Kidney (tissue), 14 donors: ENCODE data around the gene ASPG. TPM values are rescaled to one million over a fixed set of nuclear protein-coding genes. Genes with fewer than 3 reads are reported as not detected.

Experiments
- DNase-seq, 5 donors: peaks; one replicate each; pipeline ENCODE4 v3.0.0-alpha.2; 2013 to 2020
- FAIRE-seq: peaks from 2 replicates; lab custom pipeline; 2012; peaks lifted over from hg19 to GRCh38; lab: Jason Lieb, UNC
- H3K27ac ChIP-seq, 2 donors: one replicate each; pipeline ENCODE4 v1.7.0; 2013; ENCODE audit warnings: low read depth in 2 of 2, low read length in 2 of 2, inconsistent platforms in 1 of 2
- H3K27me3 ChIP-seq: one replicate; pipeline ENCODE4 v1.7.1; 2013; ENCODE audit warnings: low read length, inconsistent platforms; ENCODE audit not compliant: control insufficient read depth, insufficient read depth
- H3K36me3 ChIP-seq, 3 donors: one replicate each; pipeline versions ENCODE4 v1.7.0 to v1.7.1; 2013; ENCODE audit warnings: low read length in 3 of 3, control low read depth in 1 of 3, inconsistent platforms in 1 of 3; ENCODE audit not compliant: insufficient read depth in 3 of 3, control insufficient read depth in 2 of 3
- H3K4me1 ChIP-seq, 3 donors: one replicate each; pipeline versions ENCODE4 v1.7.0 to v1.7.1; 2013; ENCODE audit warnings: low read length in 3 of 3, inconsistent platforms in 1 of 3, low read depth in 1 of 3; ENCODE audit not compliant: control insufficient read depth in 2 of 3, insufficient read depth in 2 of 3
- H3K4me3 ChIP-seq, 3 donors: one replicate each; pipeline versions ENCODE4 v1.7.0 to v1.8.1; 2013; ENCODE audit warnings: low read length in 3 of 3, control low read depth in 1 of 3, inconsistent platforms in 1 of 3
- H3K9ac ChIP-seq, 3 donors: one replicate each; pipeline versions ENCODE4 v1.7.0 to v1.7.1; 2013; ENCODE audit warnings: low read length in 3 of 3, control low read depth in 1 of 3, inconsistent platforms in 1 of 3
- H3K9me3 ChIP-seq, 3 donors: one replicate each; pipeline versions ENCODE4 v1.7.0 to v1.7.1; 2013; ENCODE audit warnings: low read length in 3 of 3, control low read depth in 1 of 3, inconsistent platforms in 1 of 3; ENCODE audit not compliant: control insufficient read depth in 2 of 3, insufficient read depth in 1 of 3
- CTCF ChIP-seq: IDR thresholded peaks from 3 replicates; pipeline ENCODE4 v1.5.1; 2012; ENCODE audit warnings: mild to moderate bottlenecking, moderate library complexity, borderline replicate concordance; ENCODE audit not compliant: insufficient read depth; ENCODE audit errors: extremely low read depth
- intact Hi-C: fragments of 100-400 bp; cut with DNase I; formaldehyde crosslinking; loops from one replicate; pipeline ENCODE4 v1.11.1; 2022
- polyA plus RNA-seq: library from polyadenylated mRNA; stranded (reverse); fragments of 350-450 nt; fragmentation: Illumina TruSeq; extraction: RNeasy Lipid Tissue Mini Kit (QIAGEN cat#74804); gene quantifications from one replicate; pipeline ENCODE4 v1.2.3, GENCODE V29; 2014; ENCODE audit warnings: low read depth, low replicate concordance; ENCODE audit not compliant: insufficient read depth
- total RNA-seq: library from RNA; stranded (reverse); fragmentation: NEBNext Ultra II Directional; extraction: Animal tissue kit (Norgen Biotek cat#: 25700); gene quantifications from one replicate; pipeline ENCODE4 v1.2.1, GENCODE V29; 2021
- donor health status: control.
- donor health status: control.
- donor health status: control.
- donor health status: control.
- donor health status: control.
- donor health status: DM: yes; HTN: yes; CAD: no.
- donor health status: Normal renal cell carcinoma (clear cell type).

The ASPG gene
- total and polyA plus RNA-seq, 2 donors from 2014 or later, result 2.5 to 58.1 TPM

DNA sequence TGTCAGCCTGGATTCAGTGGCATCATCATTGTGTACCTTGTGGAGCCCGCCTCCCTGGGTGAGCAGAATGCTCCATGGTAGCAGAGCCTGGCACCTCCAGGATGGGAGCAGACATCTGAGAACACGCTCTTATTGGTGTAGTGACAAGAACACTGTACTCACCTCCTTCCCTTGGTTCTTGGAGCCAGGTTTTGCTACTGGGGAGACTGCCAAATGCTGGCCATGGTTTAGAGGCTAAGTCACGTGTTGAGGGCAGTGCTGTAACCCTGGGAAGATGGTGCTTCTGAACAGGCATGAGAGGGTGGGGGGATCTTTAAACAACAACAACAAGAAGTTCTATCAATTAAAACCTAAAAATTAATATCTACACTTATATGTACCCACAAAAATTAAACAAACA, 47.6 kb upstream of the ASPG start:
- no peak for DNase-seq
- Histone ChIP-seq H3K9ac (no peak overlapping the region), H3K4me3 (no peak overlapping the region), H3K4me1 (no peaks in the 10 kb centered on the region), H3K27ac (no peak overlapping the region), H3K27me3 (no peaks in the 10 kb centered on the region), H3K9me3 (no peaks in the 10 kb centered on the region), H3K36me3 (no peaks in the 10 kb centered on the region)
- no peak for TF ChIP-seq CTCF
- intact Hi-C loops, result no loop called here
- FAIRE-seq, result no peak

DNA sequence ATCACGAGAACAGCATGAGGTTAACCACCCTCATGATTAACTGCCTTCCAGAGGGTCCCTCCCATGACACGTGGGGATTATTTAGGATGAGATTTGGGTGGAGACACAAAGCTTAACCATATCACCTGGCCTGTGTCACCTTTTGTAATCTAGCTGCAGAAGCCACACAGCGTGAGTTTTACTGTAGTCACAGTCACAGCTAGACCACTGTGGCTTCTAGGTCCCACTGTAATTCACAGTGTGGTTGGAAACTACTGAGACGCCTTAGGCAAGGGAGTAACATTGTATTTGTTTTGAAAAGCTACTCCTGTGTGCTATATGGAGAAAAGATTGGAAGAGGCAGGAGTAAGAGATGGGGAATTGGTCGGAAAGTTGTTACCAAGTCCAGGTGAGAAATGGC, 46.3 kb upstream of the ASPG start:
- Histone ChIP-seq H3K4me1 (no peaks in the 10 kb centered on the region), H3K36me3 (no peaks in the 10 kb centered on the region), H3K9me3 (no peaks in the 10 kb centered on the region), H3K27ac (no peak overlapping the region), H3K9ac (no peak overlapping the region), H3K4me3 (no peak overlapping the region), H3K27me3 (no peaks in the 10 kb centered on the region)
- no peak for TF ChIP-seq CTCF
- FAIRE-seq (no peak), DNase-seq (no peak)
- intact Hi-C loops, result no loop called here

DNA sequence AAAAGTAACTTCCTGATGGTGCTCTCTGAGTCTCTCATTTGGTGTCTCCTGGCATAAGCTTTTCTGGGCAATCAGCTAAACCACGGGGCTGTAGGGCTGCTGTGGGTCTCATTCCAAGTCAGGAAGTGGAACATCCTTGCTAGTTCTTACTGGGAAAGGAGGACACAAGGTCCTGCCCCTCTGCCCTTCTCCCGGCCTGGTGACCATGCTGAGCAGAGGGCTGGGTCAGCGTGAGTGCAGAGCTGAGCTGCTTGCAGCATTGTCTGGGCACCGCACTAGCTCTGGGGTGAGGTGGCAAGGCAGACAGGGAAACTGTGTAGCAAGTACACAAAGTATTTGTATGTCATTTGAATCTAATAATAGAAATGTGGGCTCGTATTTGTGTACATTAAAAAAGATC, 45.0 kb upstream of the ASPG start:
- FAIRE-seq (no peak), DNase-seq (no peak)
- no peaks in the 10 kb centered on the region for H3K9me3 ChIP-seq
- intact Hi-C loops, result no loop called here
- H3K27ac ChIP-seq, result no peak overlapping the region
- no peaks in the 10 kb centered on the region for H3K36me3 ChIP-seq
- TF ChIP-seq CTCF, result no peak
- no peak overlapping the region for H3K4me3 ChIP-seq
- H3K27me3 ChIP-seq, result no peaks in the 10 kb centered on the region
- H3K9ac ChIP-seq, result no peak overlapping the region
- no peaks in the 10 kb centered on the region for H3K4me1 ChIP-seq

GRCh38 chr14:104041430-104042104, 43.9 kb upstream of the ASPG start:
- no peaks in the 10 kb centered on the region for H3K27me3 ChIP-seq
- FAIRE-seq (no peak), DNase-seq (no peak)
- no peak for TF ChIP-seq CTCF
- H3K36me3 ChIP-seq, result no peaks in the 10 kb centered on the region
- H3K9me3 ChIP-seq, result no peaks in the 10 kb centered on the region
- no peak overlapping the region for H3K27ac ChIP-seq
- H3K4me3 ChIP-seq, result no peak overlapping the region
- H3K4me1 ChIP-seq, result no peaks in the 10 kb centered on the region
- intact Hi-C loops, result no loop called here
- H3K9ac ChIP-seq, result no peak overlapping the region
